Endothelial cell of umbilical vein (primary cell): Measurements from ENCODE around the gene SMAD7. TPM values are rescaled to one million over a fixed set of nuclear protein-coding genes. Genes with fewer than 3 reads are reported as not detected.

ENCODE experiments used
- BruUV-seq: library from RNA; stranded (reverse); fragments of 400-500 nt; replicated peaks from 2 replicates; lab custom pipeline; 2021; lab: Mats Ljungman, UMichigan
- CTCF ChIA-PET: fragments of 300-600, 350-600 bp; sonication (Branson Sonifier 250); formaldehyde crosslinking; loops from one replicate; lab custom pipeline; 2021; ENCODE audit warnings: antibody characterized with exemption, inconsistent platforms; lab: Charles Lee
- POLR2A ChIA-PET: fragments of 300-600, 350-600 bp; sonication (Branson Sonifier 250); formaldehyde crosslinking; loops from one replicate; lab custom pipeline; 2021; ENCODE audit warnings: antibody characterized with exemption, inconsistent platforms; lab: Charles Lee
- DNase-seq: peaks from one replicate; pipeline ENCODE4 v3.0.0-alpha.2; 2011; ENCODE audit warnings: low read depth, low spot score
- FAIRE-seq: peaks from 2 replicates; lab custom pipeline; 2011; peaks lifted over from hg19 to GRCh38; lab: Jason Lieb, UNC
- H2AFZ ChIP-seq: 2 replicates; pipeline ENCODE4 v1.6.0; 2012; ENCODE audit warnings: low read depth, low read length, control low read depth, inconsistent platforms
- H3K27ac ChIP-seq: 2 replicates; pipeline ENCODE4 v1.5.1; 2011; ENCODE audit warnings: low read depth, mild to moderate bottlenecking, control low read depth, low read length, moderate library complexity; ENCODE audit not compliant: insufficient read depth
- H3K27me3 ChIP-seq, 2 experiments: 2 replicates each; pipeline versions ENCODE4 v1.6.0 to v1.6.1; 2011; ENCODE audit warnings: low read length in 2 of 2, mixed read lengths in 1 of 2; ENCODE audit not compliant: control insufficient read depth in 2 of 2, insufficient read depth in 2 of 2
- H3K36me3 ChIP-seq, 2 experiments: 2 replicates in 1 of 2; 3 replicates in 1 of 2; pipeline ENCODE4 v1.5.1; 2011; ENCODE audit warnings: low read length in 2 of 2, mild to moderate bottlenecking in 1 of 2, moderate library complexity in 1 of 2; ENCODE audit not compliant: control insufficient read depth in 2 of 2, insufficient read depth in 2 of 2; ENCODE audit errors: extremely low read depth in 1 of 2
- H3K4me1 ChIP-seq: 3 replicates; pipeline ENCODE4 v1.5.1; 2011; ENCODE audit warnings: mild to moderate bottlenecking, low read length; ENCODE audit not compliant: control insufficient read depth, insufficient read depth; ENCODE audit errors: extremely low read depth
- H3K4me2 ChIP-seq: 2 replicates; pipeline ENCODE4 v1.6.1; 2011; ENCODE audit warnings: low read length, control low read depth, mixed read lengths; ENCODE audit not compliant: insufficient read depth
- H3K4me3 ChIP-seq, 3 experiments: fragments of 200-600 bp in 1 of 3; sonication (generic), shearing (Covaris generic) in 1 of 3; replicated peaks in 1 of 3; 2 replicates each; pipeline ENCODE4 v1.5.1; 2011 to 2016; ENCODE audit warnings: control low read depth in 3 of 3, low read length in 3 of 3, mild to moderate bottlenecking in 2 of 3, inconsistent platforms in 1 of 3, low read depth in 1 of 3, moderate library complexity in 1 of 3; ENCODE audit not compliant: insufficient read depth in 1 of 3
- H3K79me2 ChIP-seq: 2 replicates; pipeline ENCODE4 v1.6.0; 2012; ENCODE audit warnings: low read length, inconsistent platforms; ENCODE audit not compliant: control insufficient read depth, insufficient read depth
- H3K9ac ChIP-seq: replicated peaks from 2 replicates; pipeline ENCODE3; 2011; ENCODE audit warnings: low read length, control low read depth; ENCODE audit not compliant: insufficient read depth; ENCODE audit errors: extremely low read depth
- H3K9me1 ChIP-seq: replicated peaks from 3 replicates; pipeline ENCODE4 v1.6.0; 2011; ENCODE audit warnings: mild to moderate bottlenecking, low read length; ENCODE audit not compliant: control insufficient read depth, insufficient read depth; ENCODE audit errors: extremely low read depth
- H3K9me3 ChIP-seq: replicated peaks from 2 replicates; pipeline ENCODE4 v1.5.1; 2012; ENCODE audit warnings: low read length, inconsistent platforms; ENCODE audit not compliant: control insufficient read depth, insufficient read depth
- H4K20me1 ChIP-seq: replicated peaks from 2 replicates; pipeline ENCODE3; 2011; ENCODE audit warnings: mild to moderate bottlenecking, low read length; ENCODE audit not compliant: control insufficient read depth, insufficient read depth; ENCODE audit errors: extremely low read depth
- CTCF ChIP-seq, 2 donors: IDR thresholded peaks; 1 replicate in 1 of 2; 2 replicates in 1 of 2; pipeline ENCODE4 v1.5.1; 2011; ENCODE audit warnings: low read length in 2 of 2, mild to moderate bottlenecking in 2 of 2, moderate library complexity in 2 of 2, control low read depth in 1 of 2, inconsistent platforms in 1 of 2, low read depth in 1 of 2; ENCODE audit not compliant: insufficient read depth in 1 of 2; ENCODE audit errors: extremely low read depth in 1 of 2
- EZH2 ChIP-seq: IDR thresholded peaks from 2 replicates; pipeline ENCODE4 v1.6.1; 2012; ENCODE audit warnings: borderline replicate concordance, low read depth, mild to moderate bottlenecking, moderate library complexity, low read length, inconsistent platforms; ENCODE audit not compliant: severe bottlenecking
- FOS ChIP-seq: IDR thresholded peaks from 2 replicates; pipeline ENCODE4 v1.6.1; 2011; ENCODE audit warnings: mild to moderate bottlenecking, low read length, moderate library complexity, borderline replicate concordance; ENCODE audit not compliant: insufficient read depth
- GATA2 ChIP-seq: IDR thresholded peaks from 2 replicates; pipeline ENCODE4 v1.7.0; 2011; ENCODE audit warnings: low read depth, mild to moderate bottlenecking, moderate library complexity, mixed read lengths, low read length; ENCODE audit not compliant: insufficient read length, insufficient read depth
- JUN ChIP-seq: IDR thresholded peaks from 2 replicates; pipeline ENCODE4 v1.6.1; 2011; ENCODE audit warnings: borderline replicate concordance, low read depth; ENCODE audit not compliant: insufficient read length, insufficient read depth
- MAX ChIP-seq: IDR thresholded peaks from 2 replicates; pipeline ENCODE4 v1.6.1; 2011; ENCODE audit not compliant: insufficient read depth, insufficient read length
- MYC ChIP-seq: IDR thresholded peaks from one replicate; pipeline ENCODE4 v1.6.1; 2011; ENCODE audit warnings: mild to moderate bottlenecking, low read depth, low read length
- POLR2A ChIP-seq: IDR thresholded peaks from 2 replicates; pipeline ENCODE4 v1.6.1; 2012; ENCODE audit warnings: low read depth, mild to moderate bottlenecking, control low read depth, low read length
- POLR2AphosphoS5 ChIP-seq: IDR thresholded peaks from 2 replicates; pipeline ENCODE4 v1.6.1; 2012; ENCODE audit warnings: low read depth, mild to moderate bottlenecking, control low read depth, low read length, moderate library complexity; ENCODE audit not compliant: insufficient read depth
- dilution Hi-C: fragments of 300-500 bp; cut with MboI; formaldehyde crosslinking; loops from one replicate; pipeline ENCODE4 v1.15.0; 2019; ENCODE audit warnings: low sequenced_read_pairs; ENCODE audit not compliant: extremely low pct_ligation_motif_present
- intact Hi-C: fragments of 100-400 bp; cut with micrococcal nuclease; formaldehyde crosslinking; loops from one replicate; pipeline ENCODE4 v1.10.0; 2022
- polyA plus RNA-seq, 4 experiments: library from polyadenylated mRNA; depleted of rRNA in 3 of 4; stranded (reverse) in 3 of 4; unstranded in 1 of 4; fragments of >200 nt; gene quantifications; 2 replicates each; pipeline versions ENCODE4 v1.2.1 to v1.2.3, GENCODE V29; 2011 to 2012; ENCODE audit warnings: missing spikeins in 1 of 4
- total RNA-seq: library from RNA; stranded (reverse); gene quantifications from 2 replicates; pipeline ENCODE4 v1.2.3, GENCODE V29; 2021

The SMAD7 gene
- total and polyA plus RNA-seq, 2 donors (not counting 3 experiments of a cell fraction or from before 2014, with no cell fraction given) = 3.6 to 8.0 TPM

GRCh38 chr18:48886520-48887293 is 64.1 kb downstream of the SMAD7 start:
- Histone ChIP-seq H3K27me3 (no peaks in the 10 kb centered on the region), H3K4me1 (peaks cover 3% of the 10 kb centered on the region), H3K79me2 (no peaks in the 10 kb centered on the region), H3K9me3 (no peaks in the 10 kb centered on the region), H3K4me3 (no peak overlapping the region), H3K36me3 (no peaks in the 10 kb centered on the region), H3K27ac (no peak overlapping the region), H4K20me1 (no peaks in the 10 kb centered on the region), H3K9ac (no peak overlapping the region), H2AFZ (no peak overlapping the region), H3K9me1 (no peaks in the 10 kb centered on the region), H3K4me2 (no peak overlapping the region)
- no TSS peak for BruUV-seq
- intact Hi-C loops = no loop called here
- dilution Hi-C loops = no loop called here
- ChIA-PET POLR2A (no interaction called here), CTCF (no interaction called here)
- DNase-seq = no peak
- TF ChIP-seq FOS (no peak), CTCF (IDR thresholded peaks at IDR 0.05; ENCODE audit: extremely low read depth in 1 of 2, insufficient read depth in 1 of 2, low read depth in 1 of 2, low read length in 2 of 2) (no peak), MAX (no peak), JUN (no peak), POLR2AphosphoS5 (no peak), GATA2 (no peak), POLR2A (no peak), EZH2 (no peak), MYC (no peak)
- no peak for FAIRE-seq
